ENCODE measurements around the gene FIGNL1. TPM values are rescaled to one million over a fixed set of nuclear protein-coding genes. Genes with fewer than 3 reads are reported as not detected.

FIGNL1 gene
- total and polyA plus RNA-seq, 10 of the 15 experiments (the other 5 are each of a cell fraction or from before 2014, with no cell fraction given): 11.5 to 37.4 (median 29.0) TPM

- Histone ChIP-seq H3K36me3 (ENCODE audit: control insufficient read depth in 2 of 2, insufficient read depth in 2 of 2, low read length in 1 of 2) (no peaks in the 10 kb centered on the region), H3K9me3 (replicated peaks; ENCODE audit: control insufficient read depth, insufficient read depth, low read length) (no peaks in the 10 kb centered on the region), H3K4me3 (no peak overlapping the region), H4K20me1 (ENCODE audit: control insufficient read depth, insufficient read depth) (no peaks in the 10 kb centered on the region), H3K4me1 (ENCODE audit: control insufficient read depth, insufficient read depth, low read length) (no peaks in the 10 kb centered on the region), H2AFZ (ENCODE audit: control insufficient read depth, low read depth, low read length) (no peak overlapping the region), H3K4me2 (ENCODE audit: control insufficient read depth, insufficient read depth) (no peak overlapping the region), H3K9ac (ENCODE audit: control insufficient read depth, insufficient read depth, low read length) (no peak overlapping the region), H3K27ac (ENCODE audit: control insufficient read depth, insufficient read depth) (no peak overlapping the region), H3K79me2 (ENCODE audit: control insufficient read depth, insufficient read depth, low read length) (no peaks in the 10 kb centered on the region), H3K27me3 (replicated peaks in 1 of 2; ENCODE audit: control insufficient read depth in 2 of 2, insufficient read depth in 2 of 2, low read length in 1 of 2) (no peaks in the 10 kb centered on the region; a peak in 2 of 4 replicates)
- intact Hi-C loops (cut with micrococcal nuclease; ENCODE audit: unreplicated experiment): loop anchor here (2.0 kb wide), 1 partner anchor 376 kb away; the partner anchor contains the start of gene ZPBP
- CTCF ChIA-PET: interaction anchor here (0.7 to 5.2 kb wide), 13 partner anchors 11 to 692 kb away, joined by 3 to 61 read pairs (median 7); partner anchors contain the start of gene ZPBP
- SMC1A ChIA-PET (ENCODE audit: uncharacterized antibody, unreplicated experiment): interaction anchor here (1.4 kb wide), 3 partner anchors 28 to 692 kb away, joined by 3 to 11 read pairs (median 5); no protein-coding TSS in a partner anchor
- TF ChIP-seq RFX5 (IDR thresholded peaks at IDR 0.05; ENCODE audit: low read depth, low read length) (no peak), SPI1 (IDR thresholded peaks at IDR 0.05; ENCODE audit: borderline replicate concordance, insufficient read depth, low read depth, low read length) (no peak), WRNIP1 (IDR thresholded peaks at IDR 0.05; ENCODE audit: borderline replicate concordance, low read depth, low read length) (no peak), JUND (IDR thresholded peaks at IDR 0.05; ENCODE audit: low read depth, low read length) (no peak), ZBTB11 (CRISPR knock-in tag; IDR thresholded peaks at IDR 0.05) (no peak), ZBTB33 (IDR thresholded peaks at IDR 0.05) (no peak), YBX1 (IDR thresholded peaks at IDR 0.05) (no peak), ATF3 (IDR thresholded peaks at IDR 0.05; ENCODE audit: borderline replicate concordance, extremely low read depth, low read depth, low read length) (no peak), IKZF2 (IDR thresholded peaks at IDR 0.05) (no peak), ETV6 (conservative IDR thresholded peaks at IDR 0.05 in 1 of 2, IDR thresholded peaks at IDR 0.05 in 1 of 2; ENCODE audit: borderline replicate concordance in 1 of 2, low read depth in 1 of 2) (no peak), BCL11A (IDR thresholded peaks at IDR 0.05; ENCODE audit: low read depth, low read length) (no peak), MLLT1 (IDR thresholded peaks at IDR 0.05) (no peak)
- TF ChIP-seq, protein P1, sequence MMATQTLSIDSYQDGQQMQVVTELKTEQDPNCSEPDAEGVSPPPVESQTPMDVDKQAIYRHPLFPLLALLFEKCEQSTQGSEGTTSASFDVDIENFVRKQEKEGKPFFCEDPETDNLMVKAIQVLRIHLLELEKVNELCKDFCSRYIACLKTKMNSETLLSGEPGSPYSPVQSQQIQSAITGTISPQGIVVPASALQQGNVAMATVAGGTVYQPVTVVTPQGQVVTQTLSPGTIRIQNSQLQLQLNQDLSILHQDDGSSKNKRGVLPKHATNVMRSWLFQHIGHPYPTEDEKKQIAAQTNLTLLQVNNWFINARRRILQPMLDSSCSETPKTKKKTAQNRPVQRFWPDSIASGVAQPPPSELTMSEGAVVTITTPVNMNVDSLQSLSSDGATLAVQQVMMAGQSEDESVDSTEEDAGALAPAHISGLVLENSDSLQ (IDR thresholded peaks at IDR 0.05): no peak
- DNase-seq (ENCODE audit: low read depth, low spot score): no peak
- POLR2A ChIA-PET: no interaction called here
- ATAC-seq: no peak
- WGBS (ENCODE audit: insufficient coverage, insufficient replicate concordance, low lambda C conversion rate, missing lambda C conversion rate): 70% methylated on average over 4 of the region's 4 CpGs
- no TSS peak for BruUV-seq (replicated peaks)
- RAD21 ChIA-PET (ENCODE audit: unreplicated experiment): interaction anchor here (1.4 to 3.8 kb wide), 2 partner anchors 164 to 691 kb away, joined by 3 to 27 read pairs; no protein-coding TSS in a partner anchor
- in situ Hi-C loops (cut with MboI): loop anchor here (5.0 to 10.0 kb wide), 2 partner anchors 208 to 686 kb away; no protein-coding TSS in a partner anchor
- no peak for FAIRE-seq
Observed at GRCh38 chr7:50469181-50469580, 19.0 kb upstream of the FIGNL1 start.
